Peyer's patch (tissue), 4 donors: ENCODE measurements around the gene SYNE1. TPM values are rescaled to one million over a fixed set of nuclear protein-coding genes. Genes with fewer than 3 reads are reported as not detected.
"Not testable (repeated sequence)": the region's sequence is repeated elsewhere in the genome, so short reads cannot be mapped to it uniquely, and the experiment has no call there.

Source experiments
- DNase-seq, 3 donors: peaks; one replicate each; pipeline ENCODE4 v3.0.0-alpha.2; 2017 to 2019
- H3K27ac ChIP-seq, 4 donors: fragments of 200-600 bp; sonication (generic); one replicate each; pipeline ENCODE4 v1.5.1; 2016 to 2019
- H3K27me3 ChIP-seq, 2 donors: fragments of 200-600 bp; sonication (generic); one replicate each; pipeline ENCODE4 v1.5.1; 2019
- H3K36me3 ChIP-seq, 3 donors: fragments of 200-600 bp; sonication (generic); one replicate each; pipeline ENCODE4 v1.5.1; 2016 to 2019
- H3K4me1 ChIP-seq, 4 donors: fragments of 200-600 bp; sonication (generic); one replicate each; pipeline ENCODE4 v1.5.1; 2016 to 2019
- H3K4me3 ChIP-seq, 4 donors: fragments of 200-600 bp; sonication (generic); 1 replicate in 3 of 4; 2 replicates in 1 of 4; pipeline ENCODE4 v1.5.1; 2016 to 2019; ENCODE audit warnings: mild to moderate bottlenecking in 1 of 4
- H3K9me3 ChIP-seq, 4 donors: fragments of 200-600 bp; sonication (generic); one replicate each; pipeline ENCODE4 v1.5.1; 2016 to 2019; ENCODE audit warnings: mild to moderate bottlenecking in 1 of 4
- POLR2A ChIP-seq, 2 donors: fragments of 450-650 bp; IDR thresholded peaks; one replicate each; pipeline ENCODE4 v1.5.1; 2017; ENCODE audit warnings: antibody characterized with exemption in 2 of 2, mild to moderate bottlenecking in 2 of 2, moderate library complexity in 2 of 2
- total RNA-seq, 4 donors: library from RNA; depleted of rRNA; stranded (reverse); fragments of >200 nt; gene quantifications; one replicate each; pipeline ENCODE4 v1.1.0, GENCODE V29; 2016
- TF ChIP-seq, protein P1 (sequence below), 6 experiments: fragments of 450-650 bp in 4 of 6; fragments of 200-600 bp in 2 of 6; sonication (generic) in 1 of 6; IDR thresholded peaks; one replicate each; pipeline ENCODE4 v1.5.1; 2017 to 2019; ENCODE audit warnings: antibody characterized with exemption in 6 of 6, mild to moderate bottlenecking in 3 of 6, moderate library complexity in 1 of 6

Gene SYNE1
- total RNA-seq, 4 donors from 2014 or later: 23.1 to 245 (median 34.8) TPM

- TF ChIP-seq, protein P1, sequence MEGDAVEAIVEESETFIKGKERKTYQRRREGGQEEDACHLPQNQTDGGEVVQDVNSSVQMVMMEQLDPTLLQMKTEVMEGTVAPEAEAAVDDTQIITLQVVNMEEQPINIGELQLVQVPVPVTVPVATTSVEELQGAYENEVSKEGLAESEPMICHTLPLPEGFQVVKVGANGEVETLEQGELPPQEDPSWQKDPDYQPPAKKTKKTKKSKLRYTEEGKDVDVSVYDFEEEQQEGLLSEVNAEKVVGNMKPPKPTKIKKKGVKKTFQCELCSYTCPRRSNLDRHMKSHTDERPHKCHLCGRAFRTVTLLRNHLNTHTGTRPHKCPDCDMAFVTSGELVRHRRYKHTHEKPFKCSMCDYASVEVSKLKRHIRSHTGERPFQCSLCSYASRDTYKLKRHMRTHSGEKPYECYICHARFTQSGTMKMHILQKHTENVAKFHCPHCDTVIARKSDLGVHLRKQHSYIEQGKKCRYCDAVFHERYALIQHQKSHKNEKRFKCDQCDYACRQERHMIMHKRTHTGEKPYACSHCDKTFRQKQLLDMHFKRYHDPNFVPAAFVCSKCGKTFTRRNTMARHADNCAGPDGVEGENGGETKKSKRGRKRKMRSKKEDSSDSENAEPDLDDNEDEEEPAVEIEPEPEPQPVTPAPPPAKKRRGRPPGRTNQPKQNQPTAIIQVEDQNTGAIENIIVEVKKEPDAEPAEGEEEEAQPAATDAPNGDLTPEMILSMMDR (IDR thresholded peaks at IDR 0.05): no peak
- no peak for TF ChIP-seq POLR2A (IDR thresholded peaks at IDR 0.05)
Observed at GRCh38 chr6:152423216-152424103, 213.7 kb downstream of the SYNE1 start.

GRCh38 chr6:152421496-152421895 lies 215.7 kb downstream of the SYNE1 start:
- not testable (repeated sequence) for H3K36me3 ChIP-seq

More at GRCh38 chr6:152423216-152424103, 213.7 kb downstream of the SYNE1 start:
- Histone ChIP-seq H3K4me1 (no peaks in the 10 kb centered on the region), H3K9me3 (no peaks in the 10 kb centered on the region), H3K36me3 (no peaks in the 10 kb centered on the region), H3K27ac (no peak overlapping the region), H3K27me3 (no peaks in the 10 kb centered on the region), H3K4me3 (no peak overlapping the region)
- no peak for DNase-seq

DNA sequence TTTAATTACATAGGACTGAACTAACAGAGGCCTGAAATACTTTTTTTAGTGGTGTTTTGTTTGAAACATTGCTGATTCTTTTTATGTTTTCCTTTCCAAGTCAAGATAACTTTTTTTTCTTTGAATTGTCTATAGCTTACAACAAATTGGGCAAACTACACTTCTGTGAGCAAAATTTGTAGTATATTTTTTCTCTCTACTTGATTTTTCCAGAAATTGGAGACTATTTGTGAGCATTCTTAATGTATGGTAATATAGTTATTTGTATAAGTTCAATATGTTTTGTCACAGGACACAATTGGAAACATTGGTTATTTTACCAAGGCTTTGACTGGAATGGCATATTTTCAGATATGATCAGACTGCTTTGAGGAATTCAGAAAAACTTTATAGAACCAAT lies 216.5 kb downstream of the SYNE1 start:
- Histone ChIP-seq H3K27ac (no peak overlapping the region), H3K4me3 (no peak overlapping the region), H3K9me3 (no peaks in the 10 kb centered on the region), H3K36me3 (no peaks in the 10 kb centered on the region), H3K27me3 (no peaks in the 10 kb centered on the region), H3K4me1 (no peaks in the 10 kb centered on the region)
- no peak for DNase-seq
- TF ChIP-seq, protein P1 (IDR thresholded peaks at IDR 0.05): no peak
- no peak for TF ChIP-seq POLR2A (IDR thresholded peaks at IDR 0.05)

More at GRCh38 chr6:152421496-152421895, 215.7 kb downstream of the SYNE1 start:
- H3K4me1 ChIP-seq, H3K4me3 ChIP-seq, DNase-seq, H3K27ac ChIP-seq, H3K9me3 ChIP-seq, H3K27me3 ChIP-seq: not testable (repeated sequence)

- no peak for DNase-seq
- Histone ChIP-seq H3K27ac (no peak overlapping the region), H3K4me1 (no peaks in the 10 kb centered on the region), H3K36me3 (no peaks in the 10 kb centered on the region), H3K27me3 (no peaks in the 10 kb centered on the region), H3K9me3 (no peaks in the 10 kb centered on the region), H3K4me3 (no peak overlapping the region)
- no peak for TF ChIP-seq POLR2A (IDR thresholded peaks at IDR 0.05)
- TF ChIP-seq, protein P1 (IDR thresholded peaks at IDR 0.05): no peak
Observed at GRCh38 chr6:152418551-152418950, 218.6 kb downstream of the SYNE1 start.

DNA sequence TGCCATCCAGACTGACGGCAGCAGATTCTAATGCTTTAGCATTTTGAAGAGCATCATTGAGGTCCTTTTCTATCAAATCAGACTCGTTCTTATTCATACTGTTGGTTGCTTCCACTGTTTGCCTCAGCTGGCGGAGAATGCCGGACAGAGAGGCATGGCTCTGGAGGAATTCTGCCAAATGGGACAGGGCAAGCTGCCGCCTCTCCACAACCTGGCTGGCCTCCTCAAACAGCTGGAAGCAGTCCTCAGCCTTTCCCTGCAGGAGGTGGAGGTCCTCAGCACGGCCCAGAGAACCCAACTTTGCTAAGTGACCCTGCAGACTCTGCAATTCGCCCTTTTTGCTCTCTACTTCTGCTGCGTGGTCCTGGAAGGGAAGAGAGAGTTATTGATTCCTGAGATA lies 220.5 kb downstream of the SYNE1 start:
- no peaks in the 10 kb centered on the region for H3K36me3 ChIP-seq
- no peaks in the 10 kb centered on the region for H3K27me3 ChIP-seq
- no peaks in the 10 kb centered on the region for H3K9me3 ChIP-seq
- no peak for DNase-seq
- TF ChIP-seq, protein P1 (IDR thresholded peaks at IDR 0.05): no peak
- TF ChIP-seq POLR2A (IDR thresholded peaks at IDR 0.05): no peak
- H3K4me3 ChIP-seq: no peak overlapping the region
- H3K27ac ChIP-seq: no peak overlapping the region
- H3K4me1 ChIP-seq: no peaks in the 10 kb centered on the region

- H3K27ac ChIP-seq: no peak overlapping the region
- no peak for TF ChIP-seq POLR2A (IDR thresholded peaks at IDR 0.05)
- TF ChIP-seq, protein P1 (IDR thresholded peaks at IDR 0.05): no peak
- no peak overlapping the region for H3K4me3 ChIP-seq
Observed at GRCh38 chr6:152404936-152405595, 232.1 kb downstream of the SYNE1 start.

More at GRCh38 chr6:152404936-152405595, 232.1 kb downstream of the SYNE1 start:
- no peaks in the 10 kb centered on the region for H3K27me3 ChIP-seq
- H3K9me3 ChIP-seq: no peaks in the 10 kb centered on the region
- no peaks in the 10 kb centered on the region for H3K36me3 ChIP-seq
- no peak for DNase-seq
- no peaks in the 10 kb centered on the region for H3K4me1 ChIP-seq
